ENCODE results near the gene NF2. TPM values are rescaled to one million over a fixed set of nuclear protein-coding genes. Genes with fewer than 3 reads are reported as not detected.

NF2 gene
- total and polyA plus RNA-seq, 4 donors, result 8.9 to 49.7 (median 16.3) TPM

- Histone ChIP-seq H3K9me3 (ENCODE audit: control insufficient read depth in 4 of 4, insufficient read depth in 3 of 4, low read length in 3 of 4) (peaks cover 0 to 2% (median 0%) of the 10 kb centered on the region in 4 donors), H3K9ac (ENCODE audit: insufficient read depth in 1 of 2, low read length in 2 of 2) (no peak overlapping the region), H3K36me3 (ENCODE audit: control insufficient read depth in 4 of 4, insufficient read depth in 4 of 4, low read length in 4 of 4) (peaks cover 13 to 44% (median 30%) of the 10 kb centered on the region in 4 donors), H3K4me1 (ENCODE audit: control insufficient read depth in 5 of 5, insufficient read depth in 5 of 5, low read length in 5 of 5) (no peaks in the 10 kb centered on the region), H3K27me3 (ENCODE audit: control insufficient read depth in 3 of 3, insufficient read depth in 3 of 3, low read length in 2 of 3) (no peaks in the 10 kb centered on the region), H3K27ac (ENCODE audit: low read depth in 1 of 2, low read length in 1 of 2) (no peak overlapping the region), H3K4me3 (no peak overlapping the region)
- TF ChIP-seq CTCF (IDR thresholded peaks at IDR 0.05; ENCODE audit: control extremely low read depth, extremely low read depth), result no peak
- DNase-seq (no peak), ATAC-seq (ENCODE audit: insufficient read depth, low FRiP score) (no peak)
- 87 to 91% methylated on average over 2 of the region's 2 CpGs for WGBS, 2 donors
Observed at GRCh38 chr22:29661336-29661735, 57.9 kb downstream of the NF2 start.

- H3K9me3 ChIP-seq (ENCODE audit: control insufficient read depth in 4 of 4, insufficient read depth in 3 of 4, low read length in 3 of 4), result peaks cover 0 to 2% (median 0%) of the 10 kb centered on the region in 4 donors
- no peaks in the 10 kb centered on the region for H3K27me3 ChIP-seq (ENCODE audit: control insufficient read depth in 3 of 3, insufficient read depth in 3 of 3, low read length in 2 of 3)
- DNase-seq, result no peak
- H3K36me3 ChIP-seq (ENCODE audit: control insufficient read depth in 4 of 4, insufficient read depth in 4 of 4, low read length in 4 of 4), result peaks cover 18 to 41% (median 33%) of the 10 kb centered on the region in 4 donors
- H3K4me1 ChIP-seq (ENCODE audit: control insufficient read depth in 5 of 5, insufficient read depth in 5 of 5, low read length in 5 of 5), result no peaks in the 10 kb centered on the region
- ATAC-seq (ENCODE audit: insufficient read depth, low FRiP score), result no peak
- no peak overlapping the region for H3K9ac ChIP-seq (ENCODE audit: insufficient read depth in 1 of 2, low read length in 2 of 2)
- H3K27ac ChIP-seq (ENCODE audit: low read depth in 1 of 2, low read length in 1 of 2), result no peak overlapping the region
- no peak overlapping the region for H3K4me3 ChIP-seq
- 92 to 94% methylated on average over 8 of the region's 8 CpGs for WGBS, 2 donors
- no peak for TF ChIP-seq CTCF (IDR thresholded peaks at IDR 0.05; ENCODE audit: control extremely low read depth, extremely low read depth)
Observed at GRCh38 chr22:29663180-29663821, 59.9 kb downstream of the NF2 start.

- DNase-seq, result no peak
- ATAC-seq (ENCODE audit: insufficient read depth, low FRiP score), result no peak
- Histone ChIP-seq H3K27me3 (ENCODE audit: control insufficient read depth in 3 of 3, insufficient read depth in 3 of 3, low read length in 2 of 3) (no peaks in the 10 kb centered on the region), H3K36me3 (ENCODE audit: control insufficient read depth in 4 of 4, insufficient read depth in 4 of 4, low read length in 4 of 4) (peaks cover 26 to 54% (median 37%) of the 10 kb centered on the region in 4 donors), H3K9ac (ENCODE audit: insufficient read depth in 1 of 2, low read length in 2 of 2) (no peak overlapping the region), H3K4me1 (ENCODE audit: control insufficient read depth in 5 of 5, insufficient read depth in 5 of 5, low read length in 5 of 5) (no peaks in the 10 kb centered on the region), H3K9me3 (ENCODE audit: control insufficient read depth in 4 of 4, insufficient read depth in 3 of 4, low read length in 3 of 4) (no peaks in the 10 kb centered on the region), H3K4me3 (no peak overlapping the region), H3K27ac (ENCODE audit: low read depth in 1 of 2, low read length in 1 of 2) (no peak overlapping the region)
- 94 to 98% methylated on average over 8 of the region's 8 CpGs for WGBS, 2 donors
- no peak for TF ChIP-seq CTCF (IDR thresholded peaks at IDR 0.05; ENCODE audit: control extremely low read depth, extremely low read depth)
Observed at GRCh38 chr22:29665486-29665885, 62.1 kb downstream of the NF2 start.

- Histone ChIP-seq H3K27me3 (ENCODE audit: control insufficient read depth in 3 of 3, insufficient read depth in 3 of 3, low read length in 2 of 3) (no peaks in the 10 kb centered on the region), H3K9ac (ENCODE audit: insufficient read depth in 1 of 2, low read length in 2 of 2) (no peak overlapping the region), H3K36me3 (ENCODE audit: control insufficient read depth in 4 of 4, insufficient read depth in 4 of 4, low read length in 4 of 4) (peaks cover 13 to 43% (median 40%) of the 10 kb centered on the region in 4 donors), H3K4me3 (no peak overlapping the region), H3K27ac (ENCODE audit: low read depth in 1 of 2, low read length in 1 of 2) (no peak overlapping the region), H3K9me3 (ENCODE audit: control insufficient read depth in 4 of 4, insufficient read depth in 3 of 4, low read length in 3 of 4) (no peaks in the 10 kb centered on the region), H3K4me1 (ENCODE audit: control insufficient read depth in 5 of 5, insufficient read depth in 5 of 5, low read length in 5 of 5) (no peaks in the 10 kb centered on the region)
- TF ChIP-seq CTCF (IDR thresholded peaks at IDR 0.05; ENCODE audit: control extremely low read depth, extremely low read depth), result no peak
- WGBS, 2 donors, result 96 to 97% methylated on average over 4 of the region's 4 CpGs
- DNase-seq, result no peak
- no peak for ATAC-seq (ENCODE audit: insufficient read depth, low FRiP score)
Observed at GRCh38 chr22:29668673-29669072, 65.2 kb downstream of the NF2 start.

Data from lung (tissue), 12 donors.